Measurements from ENCODE around the gene TMEM178B.

Gene TMEM178B

GRCh38 chr7:141207661-141208060 lies 133.8 kb downstream of the TMEM178B start:
- no peak overlapping the region for H3K4me3 ChIP-seq (replicated peaks; ENCODE audit: low read depth, low read length)
- no peak for DNase-seq (ENCODE audit: low read depth)
- no peak for TF ChIP-seq CTCF (IDR thresholded peaks at IDR 0.05; ENCODE audit: low read length, missing control alignments)

- H3K4me3 ChIP-seq (replicated peaks; ENCODE audit: low read depth, low read length), result no peak overlapping the region
- DNase-seq (ENCODE audit: low read depth), result no peak
- TF ChIP-seq CTCF (IDR thresholded peaks at IDR 0.05; ENCODE audit: low read length, missing control alignments), result no peak
Observed at GRCh38 chr7:141208539-141208938, 134.7 kb downstream of the TMEM178B start.

GRCh38 chr7:141209454-141209853 lies 135.6 kb downstream of the TMEM178B start:
- DNase-seq (ENCODE audit: low read depth), result no peak
- no peak for TF ChIP-seq CTCF (IDR thresholded peaks at IDR 0.05; ENCODE audit: low read length, missing control alignments)

GRCh38 chr7:141210862-141211261 lies 137.0 kb downstream of the TMEM178B start:
- no peak for TF ChIP-seq CTCF (IDR thresholded peaks at IDR 0.05; ENCODE audit: low read length, missing control alignments)
- no peak for DNase-seq (ENCODE audit: low read depth)
- no peak overlapping the region for H3K4me3 ChIP-seq (replicated peaks; ENCODE audit: low read depth, low read length)

More at GRCh38 chr7:141209454-141209853, 135.6 kb downstream of the TMEM178B start:
- no peak overlapping the region for H3K4me3 ChIP-seq (replicated peaks; ENCODE audit: low read depth, low read length)

GRCh38 chr7:141213226-141213625 lies 139.4 kb downstream of the TMEM178B start:
- TF ChIP-seq CTCF (IDR thresholded peaks at IDR 0.05; ENCODE audit: low read length, missing control alignments), result no peak
- H3K4me3 ChIP-seq (replicated peaks; ENCODE audit: low read depth, low read length), result no peak overlapping the region
- no peak for DNase-seq (ENCODE audit: low read depth)

GRCh38 chr7:141217938-141218337 lies 144.1 kb downstream of the TMEM178B start:
- no peak for TF ChIP-seq CTCF (IDR thresholded peaks at IDR 0.05; ENCODE audit: low read length, missing control alignments)
- no peak overlapping the region for H3K4me3 ChIP-seq (replicated peaks; ENCODE audit: low read depth, low read length)
- DNase-seq (ENCODE audit: low read depth), result no peak

- no peak for DNase-seq (ENCODE audit: low read depth)
- no peak overlapping the region for H3K4me3 ChIP-seq (replicated peaks; ENCODE audit: low read depth, low read length)
- no peak for TF ChIP-seq CTCF (IDR thresholded peaks at IDR 0.05; ENCODE audit: low read length, missing control alignments)
Observed at GRCh38 chr7:141218941-141219340, 145.1 kb downstream of the TMEM178B start.
